ENCODE results near the gene S100A8. TPM values are rescaled to one million over a fixed set of nuclear protein-coding genes. Genes with fewer than 3 reads are reported as not detected.

Gene S100A8
- 100 to 1,000 TPM in 1 of 4 donors, 10 to 100 TPM in 3; 13.6 to 129 (median 20.6) TPM for total RNA-seq

- no peak for TF ChIP-seq CTCF (IDR thresholded peaks at IDR 0.05; ENCODE audit: low read depth)
Observed at GRCh38 chr1:153390938-153391710, at the start of gene S100A8. Gene S100A8, minus strand, starts transcription at chr1:153391073. Its CDS starts 538 bp downstream, at chr1:153390535.

GRCh38 chr1:153439273-153439672 is 48.4 kb upstream of the S100A8 start:
- no peak for TF ChIP-seq CTCF (IDR thresholded peaks at IDR 0.05; ENCODE audit: low read depth)

GRCh38 chr1:153438599-153438998 is 47.7 kb upstream of the S100A8 start:
- no peak for TF ChIP-seq CTCF (IDR thresholded peaks at IDR 0.05; ENCODE audit: low read depth)

GRCh38 chr1:153437236-153437635 is 46.4 kb upstream of the S100A8 start:
- TF ChIP-seq CTCF (IDR thresholded peaks at IDR 0.05; ENCODE audit: low read depth) = no peak

- no peak for TF ChIP-seq CTCF (IDR thresholded peaks at IDR 0.05; ENCODE audit: low read depth)
Observed at GRCh38 chr1:153434746-153435455, 44.0 kb upstream of the S100A8 start.

GRCh38 chr1:153432874-153433681 is 42.2 kb upstream of the S100A8 start:
- no peak for TF ChIP-seq CTCF (IDR thresholded peaks at IDR 0.05; ENCODE audit: low read depth)

DNA sequence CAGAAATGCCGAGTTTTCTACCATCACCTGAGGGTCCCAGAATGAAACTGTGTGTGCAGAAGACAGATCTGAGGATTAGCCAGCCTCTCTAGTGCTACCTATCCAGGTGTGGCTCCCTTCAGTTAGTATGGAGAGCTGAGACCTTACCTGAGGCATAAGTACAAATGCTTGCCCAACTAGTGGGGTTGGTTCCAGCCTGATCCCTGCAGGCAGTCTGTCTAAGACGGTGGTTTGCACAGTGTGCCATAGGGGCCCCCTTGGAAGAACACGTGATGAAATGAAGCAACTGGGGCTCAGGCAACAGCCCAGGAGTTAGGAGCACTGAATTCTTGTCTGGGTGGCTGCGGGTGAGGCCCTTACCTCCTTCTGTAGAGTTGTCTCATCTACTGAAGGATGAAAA is 41.1 kb upstream of the S100A8 start:
- no peak for TF ChIP-seq CTCF (IDR thresholded peaks at IDR 0.05; ENCODE audit: low read depth)

Data from subcutaneous adipose tissue (tissue), 4 donors.